OCI-M1 (cell line): Measurements from ENCODE around the gene ANAPC10.
"Not testable (repeated sequence)": the region's sequence is repeated elsewhere in the genome, so short reads cannot be mapped to it uniquely, and the experiment has no call there.

ENCODE experiments used
- DNase-seq: peaks from one replicate; lab custom pipeline; 2025; lab: John Stamatoyannopoulos, UW

The ANAPC10 gene

GRCh38 chr4:145071560-145071959 lies 26.4 kb downstream of the ANAPC10 start:
- DNase-seq: no peak

- DNase-seq: no peak
Measured at GRCh38 chr4:145069361-145069760, 28.6 kb downstream of the ANAPC10 start.

DNA sequence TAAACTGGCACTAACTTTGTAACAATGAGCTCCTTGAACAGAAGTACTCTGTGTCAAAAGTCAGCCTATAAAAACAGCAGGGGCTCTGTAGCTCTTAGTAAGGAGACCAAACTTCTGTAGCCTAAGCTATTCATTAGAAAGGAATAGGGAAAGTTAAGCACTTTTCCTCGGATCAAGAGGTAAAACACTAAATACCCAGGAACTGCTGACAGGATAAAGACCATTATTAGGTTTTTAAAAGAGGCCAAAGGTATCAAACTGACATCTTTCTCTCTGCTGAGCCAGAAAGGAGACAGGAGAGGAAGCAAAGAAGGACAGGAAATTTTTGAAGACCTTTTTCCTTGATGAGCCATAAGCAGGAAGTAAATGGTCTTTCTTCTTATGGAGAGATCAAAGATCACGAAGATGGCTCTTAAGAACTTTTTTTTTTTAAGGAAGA lies 31.9 kb downstream of the ANAPC10 start:
- no peak for DNase-seq

- peak; percentile 82 for DNase-seq
Measured at GRCh38 chr4:145061318-145061920, 36.6 kb downstream of the ANAPC10 start.

- DNase-seq: no peak
Measured at GRCh38 chr4:145058256-145058655, 39.7 kb downstream of the ANAPC10 start.

DNA sequence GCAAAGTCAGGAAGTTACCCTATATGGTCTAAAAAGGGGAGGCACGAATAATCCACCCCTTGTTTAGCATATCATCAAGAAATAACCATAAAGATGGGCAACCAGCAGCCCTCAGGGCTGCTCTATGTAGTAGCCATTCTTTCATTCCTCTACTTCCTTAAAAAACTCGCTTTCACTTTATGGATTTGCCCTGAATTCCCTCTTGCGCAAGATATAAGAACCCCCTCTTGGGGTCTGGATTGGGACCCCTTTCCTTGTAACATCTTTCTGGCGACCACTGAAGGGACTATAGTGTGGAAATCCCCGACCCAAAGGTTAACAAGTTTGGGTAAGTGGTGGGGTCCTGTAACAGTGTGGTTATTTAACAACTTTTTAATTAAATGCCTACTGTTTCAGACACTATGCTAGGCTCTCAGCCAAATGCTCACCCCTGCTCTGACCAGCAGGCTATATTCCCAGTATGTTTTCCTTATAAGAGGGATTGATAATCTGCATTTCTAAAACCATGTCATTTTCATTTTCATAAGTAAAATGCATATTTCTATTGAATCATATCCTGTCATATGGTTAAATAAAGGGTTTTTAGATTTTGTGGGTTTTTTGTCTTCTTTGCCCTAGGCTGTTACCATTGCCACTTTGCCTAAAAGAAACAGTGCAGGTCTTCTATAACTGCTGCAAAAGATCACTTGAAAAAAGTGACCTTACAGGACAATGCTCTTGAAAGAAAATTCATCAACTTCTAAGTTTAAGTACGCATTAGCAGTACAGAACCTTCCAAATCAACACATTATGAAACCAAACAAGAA lies 41.5 kb downstream of the ANAPC10 start:
- no peak for DNase-seq

GRCh38 chr4:145055533-145056257 lies 42.3 kb downstream of the ANAPC10 start:
- DNase-seq: no peak

DNA sequence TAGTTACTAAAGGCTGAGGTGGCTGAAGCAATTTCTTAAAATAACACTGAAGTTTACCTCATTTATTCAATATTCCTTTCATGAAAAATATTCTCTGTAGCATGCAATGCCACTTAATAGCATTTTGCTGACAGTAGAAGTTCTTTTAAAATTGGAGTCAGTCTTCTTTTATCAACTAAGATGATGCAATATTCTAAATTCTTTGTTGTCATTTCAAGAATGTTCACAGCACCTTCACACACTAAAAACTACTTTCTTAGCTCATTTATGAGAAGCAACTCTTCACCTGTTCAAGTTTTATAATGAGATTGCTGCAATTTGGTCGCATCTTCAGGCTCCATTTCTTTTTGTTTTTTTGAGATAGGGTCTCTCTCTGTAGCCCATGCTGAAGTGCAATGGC lies 48.8 kb downstream of the ANAPC10 start:
- peak; percentile 16 for DNase-seq

DNA sequence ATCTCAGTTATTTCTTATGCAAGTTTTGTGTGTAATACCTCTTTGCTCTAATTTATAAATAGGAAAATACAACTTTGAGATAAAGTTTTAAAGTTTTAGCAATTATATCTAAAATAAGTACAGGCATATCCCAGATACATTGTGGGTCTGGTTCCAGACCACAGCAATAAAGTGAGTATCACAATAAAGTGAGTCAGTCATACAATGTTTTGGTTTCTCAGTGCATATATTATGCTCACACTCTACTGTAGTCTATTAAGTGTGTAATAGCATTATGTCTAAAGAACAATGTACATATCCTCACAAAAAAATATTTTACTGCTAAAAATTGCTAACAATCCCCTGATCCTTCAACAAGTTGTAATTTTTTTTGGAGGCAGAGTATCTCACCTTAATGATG lies 49.2 kb downstream of the ANAPC10 start:
- no peak for DNase-seq

DNA sequence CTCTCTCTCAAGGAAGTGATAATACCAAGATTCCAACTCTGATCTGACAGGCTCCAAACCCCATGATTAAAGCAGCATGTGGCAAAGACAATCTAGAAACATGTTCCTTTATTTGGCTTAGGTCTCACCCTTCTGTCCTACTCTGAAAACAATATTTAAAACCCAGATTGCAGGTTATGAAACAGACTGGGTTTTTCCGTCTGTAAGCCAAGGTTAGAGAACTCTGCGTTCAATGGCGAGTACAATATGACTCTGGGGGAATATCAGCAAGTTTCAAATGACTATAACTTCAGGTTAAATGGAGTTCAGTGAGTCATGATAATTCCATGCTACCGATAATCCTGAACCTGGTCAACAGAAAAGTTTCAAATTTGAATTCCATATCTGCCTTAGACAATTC lies 50.8 kb downstream of the ANAPC10 start:
- DNase-seq: no peak

DNA sequence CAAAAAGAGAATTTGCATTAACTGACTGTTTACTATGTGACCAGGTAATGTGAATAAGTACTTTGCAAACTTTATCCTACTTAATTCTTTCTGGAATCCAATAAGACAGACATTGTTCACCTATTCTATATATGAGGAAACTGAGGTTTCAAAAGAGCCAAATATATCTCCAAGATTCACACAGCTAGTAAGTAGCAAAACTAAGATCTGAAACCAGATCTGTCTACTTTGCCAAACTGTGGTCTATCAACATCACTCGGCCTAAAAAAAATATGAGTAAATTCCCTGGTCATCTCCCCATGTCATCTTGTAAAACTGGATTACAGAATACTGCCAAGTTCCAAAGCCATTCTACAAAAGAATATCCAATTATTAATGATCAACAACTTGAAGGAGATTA lies 52.8 kb downstream of the ANAPC10 start:
- DNase-seq: no peak

GRCh38 chr4:145044341-145044740 lies 53.7 kb downstream of the ANAPC10 start:
- no peak for DNase-seq

- no peak for DNase-seq
Measured at GRCh38 chr4:145043306-145043705, 54.7 kb downstream of the ANAPC10 start.

- DNase-seq: no peak
Measured at GRCh38 chr4:145042601-145043285, 55.3 kb downstream of the ANAPC10 start.

- DNase-seq: peak; percentile 88
Measured at GRCh38 chr4:145041378-145041777, 56.6 kb downstream of the ANAPC10 start.

DNA sequence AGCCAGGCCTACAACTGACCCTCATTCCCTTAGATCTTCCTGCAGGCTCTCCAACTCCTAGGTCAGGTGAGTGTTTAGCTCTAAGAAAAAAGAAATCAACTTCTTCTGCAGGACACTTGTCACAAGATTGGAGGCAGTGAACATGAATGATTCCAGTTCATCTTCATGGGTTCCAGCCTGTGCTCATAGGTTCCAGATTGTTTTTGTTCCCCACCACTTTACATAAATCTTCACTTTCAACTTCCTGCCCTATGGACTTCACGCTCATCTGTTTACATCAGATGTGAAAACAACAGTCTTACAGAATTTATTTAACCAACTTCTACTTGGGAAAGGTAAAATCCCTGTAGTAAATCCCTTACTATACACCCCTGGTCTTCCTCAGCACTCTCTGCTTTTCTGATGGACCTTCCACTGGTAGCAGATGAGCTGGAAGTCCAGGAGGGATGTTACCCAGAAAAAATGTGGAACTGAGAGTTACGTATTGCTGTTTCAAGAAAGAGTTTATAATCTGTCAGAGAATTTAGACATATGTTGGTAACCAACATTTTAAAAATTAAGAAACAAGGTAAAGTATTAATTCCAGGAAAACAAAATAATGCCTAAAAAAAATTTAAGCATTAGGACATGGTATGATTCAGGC lies 62.4 kb downstream of the ANAPC10 start:
- no peak for DNase-seq

GRCh38 chr4:145034727-145035211 lies 63.2 kb downstream of the ANAPC10 start:
- no peak for DNase-seq

DNA sequence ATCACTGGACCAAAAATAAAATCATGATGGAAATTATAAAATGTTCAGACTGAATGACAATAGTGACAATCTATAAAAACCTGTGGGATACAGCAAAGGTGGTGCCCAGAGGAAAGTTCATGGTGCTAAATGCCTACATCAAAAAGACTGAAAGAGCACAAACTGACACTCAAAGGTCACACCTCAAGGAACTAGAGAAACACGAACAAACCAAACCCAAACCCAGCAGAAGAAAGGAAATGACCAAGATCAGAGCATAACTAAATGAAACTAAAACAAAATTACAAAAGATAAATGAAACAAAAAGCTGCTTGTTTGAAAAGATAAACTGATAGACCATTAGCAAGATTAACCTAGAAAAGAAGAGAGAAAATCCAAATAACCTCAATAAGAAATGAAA lies 78.7 kb downstream of the ANAPC10 start:
- DNase-seq: no peak

DNA sequence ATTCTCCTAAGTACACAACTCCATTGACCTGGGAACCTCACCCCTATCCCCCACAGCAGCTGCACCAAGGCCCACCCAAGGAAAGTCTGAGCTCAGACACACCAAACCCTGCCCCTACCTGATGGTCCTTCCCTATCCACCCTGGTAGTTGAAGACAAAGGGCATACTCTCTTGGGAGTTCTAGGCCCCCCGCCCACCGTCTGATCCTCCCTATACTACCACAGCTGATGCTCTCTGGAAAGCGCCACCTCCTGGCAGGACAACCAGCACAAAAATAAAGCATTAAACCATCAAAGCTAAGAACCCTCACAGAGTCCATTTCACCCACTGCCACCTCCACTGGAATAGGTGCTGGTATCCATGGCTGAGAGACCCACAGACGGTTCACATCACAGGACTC lies 83.6 kb downstream of the ANAPC10 start:
- no peak for DNase-seq

GRCh38 chr4:145012841-145013240 lies 85.2 kb downstream of the ANAPC10 start:
- peak; percentile 64 for DNase-seq

DNA sequence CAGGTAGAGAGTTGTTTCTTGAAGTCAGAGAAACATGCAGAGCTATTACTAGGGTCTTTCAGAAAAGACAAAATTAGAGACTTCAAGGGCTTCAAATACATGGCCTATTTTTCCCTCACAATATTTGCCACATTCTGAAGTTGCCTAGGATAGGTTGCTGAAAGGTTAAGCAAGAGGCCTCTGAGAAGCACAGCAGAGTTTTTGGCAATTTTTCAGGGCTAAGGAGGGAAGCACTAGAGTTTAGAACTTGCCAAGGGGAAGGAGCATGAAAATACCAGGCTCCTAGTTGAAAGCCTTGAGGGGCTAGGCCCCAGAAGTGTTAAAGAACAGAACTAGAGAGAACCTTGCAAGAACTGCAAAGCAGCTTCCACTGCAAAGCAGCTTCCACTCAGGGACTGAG lies 86.4 kb downstream of the ANAPC10 start:
- no peak for DNase-seq

- not testable (repeated sequence) for DNase-seq
Measured at GRCh38 chr4:145010315-145010714, 87.7 kb downstream of the ANAPC10 start.
